GM19395 (cell line): ENCODE data around the gene COQ7.

Experiments
- ATAC-seq: cut with Tn5 transposase; IDR thresholded peaks from one replicate; pipeline ENCODE4 v1.9.1; 2021; ENCODE audit warnings: mild to moderate bottlenecking, moderate library complexity; ENCODE audit not compliant: unreplicated experiment

Gene COQ7

DNA sequence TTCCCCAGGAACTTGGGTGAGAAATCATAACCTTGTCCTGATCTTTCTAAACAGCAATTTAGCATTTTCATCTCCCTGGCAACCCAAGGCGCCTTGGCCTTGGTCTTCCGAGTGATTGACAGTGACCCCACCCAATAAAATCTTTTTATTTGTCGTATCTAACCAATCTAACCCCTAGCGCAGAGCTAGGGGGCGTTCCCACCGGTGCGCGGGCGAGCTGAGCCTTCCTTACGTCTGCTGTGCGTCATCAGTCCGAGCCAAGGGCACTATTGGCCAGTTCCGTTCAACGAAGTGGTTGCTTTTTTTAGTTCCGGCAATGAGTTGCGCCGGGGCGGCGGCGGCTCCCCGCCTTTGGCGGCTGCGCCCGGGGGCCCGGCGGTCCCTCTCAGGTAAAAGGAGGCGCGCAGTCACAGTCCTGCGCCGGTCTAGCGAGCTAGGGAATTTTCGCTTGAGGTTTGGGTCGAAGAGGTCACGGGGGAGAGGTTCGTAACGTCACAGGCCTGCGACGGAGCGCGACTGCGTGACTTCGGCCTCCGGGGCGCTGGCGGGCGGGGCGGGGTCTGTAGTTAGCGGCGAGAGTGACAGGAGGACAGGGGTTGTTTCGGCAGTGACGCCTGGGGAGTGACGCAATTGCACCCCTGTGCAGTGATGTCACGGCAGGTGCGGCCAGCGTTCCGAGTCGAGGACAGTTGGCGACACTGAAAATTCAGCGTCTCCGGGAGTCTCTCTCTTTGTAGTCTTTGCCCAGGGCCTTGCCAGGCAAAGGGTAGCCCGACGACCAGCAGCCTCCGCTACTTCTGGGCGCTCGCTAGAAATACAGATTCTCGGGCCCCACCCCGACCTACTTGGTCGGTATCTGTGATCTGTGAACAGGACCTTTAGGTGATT lies at the start of gene COQ7:
TSS of gene COQ7 (plus strand) at position 266 of the 888 bp plus-strand sequence. CDS start at position 317, 51 bp downstream.
- ATAC-seq = peak; percentile 90

DNA sequence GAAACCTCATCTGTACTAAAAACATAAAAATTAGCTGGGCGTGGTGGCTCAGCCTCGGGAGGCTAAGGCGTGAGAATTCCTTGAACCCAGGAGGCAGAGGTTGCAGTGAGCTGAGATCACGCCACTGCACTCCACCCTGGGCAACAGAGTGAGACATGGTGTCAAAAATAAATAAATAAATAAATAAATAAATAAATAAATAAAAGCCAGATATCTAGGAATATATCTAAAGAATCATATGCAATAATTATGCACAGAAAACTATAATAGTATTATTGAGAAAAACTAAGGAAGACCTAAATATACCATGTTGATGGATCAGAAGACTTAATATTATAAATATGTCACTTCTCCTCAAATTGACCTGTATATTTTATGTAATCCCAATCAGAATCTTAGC lies 46.7 kb upstream of the COQ7 start:
- ATAC-seq = no peak

DNA sequence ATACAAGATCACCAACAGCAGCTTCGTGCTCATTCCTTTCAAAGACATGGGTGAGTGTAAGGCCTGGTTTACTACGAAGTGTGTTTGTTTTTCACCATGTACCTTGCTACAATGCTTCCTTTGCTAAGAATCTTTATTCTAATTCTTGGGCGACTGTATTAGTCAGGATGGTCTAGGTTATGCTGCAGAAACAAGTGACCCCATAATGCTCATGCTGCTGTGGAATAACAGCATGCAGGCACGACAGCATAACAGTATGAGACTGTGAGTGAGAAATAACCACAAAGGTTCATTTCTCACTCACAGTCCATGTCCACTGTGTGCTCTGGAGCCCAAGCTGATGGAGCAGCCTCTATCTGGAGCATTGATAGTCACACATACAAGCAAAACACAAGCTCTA lies 45.7 kb upstream of the COQ7 start:
- no peak for ATAC-seq

DNA sequence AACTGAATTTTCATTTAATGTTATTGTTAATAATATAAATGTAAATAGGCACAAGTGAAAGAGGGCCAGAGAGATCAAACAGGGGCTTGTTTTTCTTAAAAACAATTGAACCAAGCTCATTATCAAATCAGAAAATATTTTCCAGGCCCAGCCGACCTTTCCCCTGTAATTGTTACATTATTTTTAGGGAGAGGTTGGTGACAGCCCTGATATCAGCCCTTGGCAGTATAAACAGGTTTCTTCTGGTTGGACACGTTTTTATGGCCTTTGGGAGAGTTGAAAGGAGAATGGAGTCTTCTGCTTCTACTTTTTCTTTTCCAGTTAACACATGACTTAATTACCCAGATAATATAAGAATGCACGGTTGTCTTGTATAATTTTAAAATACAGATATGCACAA lies 40.0 kb upstream of the COQ7 start:
- ATAC-seq = no peak

DNA sequence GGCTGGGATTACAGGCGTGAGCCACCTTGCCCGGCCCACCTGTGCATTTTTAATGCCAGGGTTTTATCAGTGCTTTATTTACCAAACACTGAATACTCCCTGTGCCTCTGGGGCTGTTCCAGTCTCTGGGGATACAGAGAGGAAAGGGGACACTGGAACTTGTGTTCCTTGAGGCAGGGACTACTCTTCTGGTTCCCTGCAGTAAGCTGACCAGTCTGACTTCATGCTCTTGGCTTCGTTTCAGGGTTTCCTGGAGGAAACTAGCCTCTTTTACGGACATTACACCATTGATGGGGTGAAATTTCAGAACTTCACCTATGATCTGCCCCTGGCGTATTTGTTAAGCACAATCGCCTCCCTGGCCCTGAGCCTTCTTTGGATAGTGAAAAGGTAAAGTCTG lies 37.4 kb upstream of the COQ7 start:
- ATAC-seq = no peak

DNA sequence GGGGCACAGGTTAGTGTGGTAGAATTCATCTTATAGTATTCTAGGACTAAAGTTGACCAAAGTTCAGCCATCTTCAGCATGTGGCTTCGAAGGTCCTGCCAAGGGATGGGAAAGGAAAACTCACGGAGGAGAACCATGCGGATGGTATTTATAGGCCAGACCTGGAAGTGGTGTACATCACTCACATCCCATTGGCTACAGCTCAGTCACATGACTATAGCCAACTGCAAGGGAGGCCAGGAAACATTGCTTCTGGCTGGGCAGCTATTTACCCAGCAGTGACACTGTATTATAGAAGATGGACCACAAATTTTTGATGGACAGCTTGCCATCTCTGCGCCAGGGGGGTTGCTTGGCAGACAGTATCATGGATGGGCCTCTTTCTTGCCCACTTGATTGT lies 35.7 kb upstream of the COQ7 start:
- ATAC-seq = no peak

DNA sequence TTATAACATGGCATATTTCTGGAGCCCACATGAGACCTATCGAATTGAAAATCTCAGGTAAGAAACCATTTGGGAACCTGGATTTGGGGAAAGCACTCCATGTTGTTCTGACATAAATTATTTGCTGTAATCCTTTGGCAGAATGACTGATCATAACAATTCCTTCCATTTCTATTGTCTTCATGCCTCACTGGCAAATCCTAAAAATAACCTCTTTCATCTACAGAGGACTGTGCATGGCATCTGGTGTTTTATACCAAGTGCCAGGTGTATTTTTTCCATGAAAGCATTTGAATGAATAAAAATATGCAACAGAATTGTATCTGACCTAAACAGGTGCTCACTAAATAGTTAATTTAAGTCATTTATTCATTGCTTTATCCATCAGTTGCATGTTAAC lies 33.7 kb upstream of the COQ7 start:
- no peak for ATAC-seq

DNA sequence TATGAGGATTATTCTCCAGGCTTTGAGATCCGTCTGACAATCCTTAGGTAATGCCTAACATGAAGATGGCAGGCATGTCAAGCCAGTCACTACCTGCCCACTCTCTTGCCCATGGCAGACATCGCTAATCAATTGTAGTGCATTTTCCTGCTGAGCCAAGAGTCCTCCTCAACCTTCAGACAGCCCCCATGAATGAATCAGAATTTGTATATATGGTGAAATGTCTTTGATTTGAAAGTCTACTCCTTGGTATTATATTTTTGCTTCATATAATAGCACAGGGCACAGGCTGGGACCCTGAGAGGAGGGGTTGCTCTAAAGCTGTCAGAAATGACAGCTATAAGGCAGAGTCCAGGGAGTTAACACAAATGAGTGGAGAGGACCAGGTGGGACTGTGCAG lies 27.0 kb upstream of the COQ7 start:
- ATAC-seq = no peak

DNA sequence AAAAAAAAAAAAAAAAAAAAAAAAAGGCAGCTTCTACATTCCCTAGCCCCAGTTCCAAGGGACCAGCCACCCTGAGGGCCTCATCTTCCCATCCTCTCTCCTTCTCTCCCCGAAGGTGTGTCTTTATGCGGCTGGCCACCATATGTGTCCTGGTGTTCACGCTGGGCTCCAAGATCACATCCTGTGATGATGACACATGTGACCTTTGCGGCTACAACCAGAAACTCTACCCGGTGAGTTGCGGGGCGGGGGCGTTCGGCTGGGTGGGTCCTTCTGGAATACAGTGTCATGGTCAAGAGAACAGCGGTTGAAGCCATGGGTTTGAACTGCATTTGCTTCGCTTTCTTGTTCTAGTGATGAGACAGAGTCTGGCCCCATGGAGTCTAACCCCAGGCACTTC lies 22.6 kb upstream of the COQ7 start:
- ATAC-seq = no peak

DNA sequence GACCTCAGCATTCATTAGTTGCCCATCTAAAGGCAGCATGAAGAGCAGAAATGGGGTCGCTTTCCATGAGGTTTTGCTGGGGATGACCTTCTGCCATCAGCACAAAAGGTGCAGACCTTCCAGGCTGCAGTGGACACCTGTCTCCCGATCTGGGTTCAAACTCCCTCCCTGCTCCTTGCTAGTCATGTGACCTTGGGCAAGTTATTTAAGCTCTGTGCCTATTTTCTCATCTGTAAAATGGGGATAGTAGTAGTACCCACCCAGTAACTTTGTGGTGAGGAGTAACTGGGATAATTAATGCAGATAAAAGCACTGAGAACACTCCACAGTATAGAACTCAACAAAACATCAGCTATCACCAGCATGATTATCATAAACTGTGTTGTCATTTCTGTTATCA lies 21.4 kb upstream of the COQ7 start:
- no peak for ATAC-seq

DNA sequence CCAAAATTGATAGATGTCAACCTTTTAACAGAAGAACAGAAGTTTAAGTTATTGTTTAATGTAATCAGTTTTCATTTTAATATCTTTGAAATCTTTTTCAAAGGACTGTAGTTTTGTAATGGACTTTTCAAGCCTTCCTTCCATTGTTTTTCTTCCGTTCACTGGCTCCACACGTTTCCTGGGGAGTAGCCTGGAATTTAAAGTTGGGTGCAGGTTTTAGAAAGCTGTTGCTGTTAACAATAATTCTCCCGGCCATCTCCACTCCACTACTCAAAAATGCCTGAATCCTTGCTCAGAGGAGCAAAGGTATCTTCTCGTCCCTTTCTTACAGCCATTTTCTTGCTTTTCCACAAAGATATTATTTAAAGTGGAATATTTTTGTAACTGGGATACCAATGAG lies 4.7 kb upstream of the COQ7 start:
- ATAC-seq = no peak

DNA sequence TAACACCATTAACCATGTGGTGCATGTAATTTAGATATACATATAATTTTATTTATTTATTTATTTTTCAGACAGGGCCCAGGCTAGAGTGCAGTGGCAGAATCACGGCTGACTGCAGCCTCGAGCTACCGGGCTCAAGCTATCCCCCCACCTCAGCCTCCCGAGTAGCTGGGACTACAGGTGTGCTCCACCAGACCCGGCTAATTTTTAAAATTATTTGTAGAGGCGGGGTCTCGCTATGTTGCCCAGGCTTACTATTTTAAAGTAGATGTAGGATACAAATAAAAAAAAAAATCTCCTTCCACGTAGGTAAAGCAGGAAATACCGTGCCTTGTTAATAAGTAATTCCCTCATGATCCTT lies 446 bp upstream of the COQ7 start:
- peak; percentile 1 for ATAC-seq

DNA sequence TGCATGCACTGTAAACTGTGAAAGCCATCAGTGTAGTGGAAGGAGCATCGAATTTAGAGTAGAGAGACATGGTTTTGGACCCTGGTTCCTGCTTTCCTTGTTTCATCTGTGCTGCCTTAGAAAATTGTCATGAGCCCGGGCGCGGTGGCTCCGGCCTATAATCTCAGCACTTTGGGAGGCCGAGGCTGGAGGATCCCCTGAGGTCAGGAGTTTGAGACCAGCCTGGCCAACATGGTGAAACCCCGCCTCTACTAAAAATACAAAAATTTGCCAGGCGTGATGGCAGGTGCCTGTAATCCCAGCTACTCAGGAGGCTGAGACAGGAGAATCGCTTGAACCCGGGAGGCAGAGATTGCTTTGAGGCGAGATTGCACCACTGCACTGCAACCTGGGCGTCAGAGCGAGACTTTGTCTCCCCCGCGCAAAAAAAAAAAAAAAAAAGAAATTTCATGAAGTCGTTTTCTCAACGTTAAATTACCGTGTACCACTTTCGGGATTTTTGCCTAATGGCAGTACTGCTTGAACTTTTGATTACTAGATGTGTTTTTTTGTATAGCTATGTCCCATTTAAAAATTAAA lies 912 bp downstream of the COQ7 start:
- no peak for ATAC-seq

DNA sequence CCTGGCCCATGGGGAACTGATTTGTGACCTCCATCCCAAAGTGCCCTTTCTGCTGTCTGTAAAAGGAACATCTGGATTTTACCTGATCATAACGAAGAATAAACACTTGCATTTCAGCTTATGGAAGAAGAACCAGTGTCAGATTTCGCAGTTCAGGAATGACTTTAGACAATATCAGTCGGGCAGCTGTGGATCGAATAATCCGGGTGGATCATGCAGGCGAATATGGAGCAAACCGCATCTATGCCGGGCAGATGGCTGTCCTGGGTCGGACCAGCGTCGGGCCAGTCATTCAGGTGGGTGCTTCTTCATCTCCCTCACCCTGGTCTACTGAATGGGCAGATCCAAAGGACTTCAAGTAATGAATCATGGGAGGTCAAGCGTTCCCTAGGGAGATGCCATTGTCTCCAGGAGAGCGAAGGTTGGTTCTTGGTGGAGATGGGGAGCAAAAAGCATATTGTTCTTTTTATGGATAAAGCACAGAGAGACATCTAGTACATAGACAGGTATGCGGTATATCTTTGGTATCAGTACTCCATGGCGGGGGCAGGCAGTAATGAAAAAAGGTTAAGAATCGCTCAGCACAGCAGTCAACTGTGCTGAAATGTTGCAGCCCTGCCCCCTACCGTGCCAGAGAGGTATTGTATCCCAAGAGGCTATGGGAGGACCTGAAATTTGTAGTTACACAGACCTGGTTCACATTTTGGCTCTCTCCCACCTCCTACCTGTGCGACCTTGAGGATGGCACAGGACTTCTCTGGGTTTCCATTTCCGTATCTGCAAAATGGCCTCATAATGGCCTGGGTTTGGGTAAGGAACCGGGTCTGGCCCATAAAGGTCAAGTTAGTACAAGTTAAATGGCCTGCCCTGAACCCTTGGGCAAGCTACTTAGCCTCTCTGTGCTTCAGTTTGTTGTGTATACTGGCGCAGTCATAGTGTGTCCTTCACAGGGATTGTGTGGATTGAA lies 4.7 kb downstream of the COQ7 start:
- no peak for ATAC-seq

DNA sequence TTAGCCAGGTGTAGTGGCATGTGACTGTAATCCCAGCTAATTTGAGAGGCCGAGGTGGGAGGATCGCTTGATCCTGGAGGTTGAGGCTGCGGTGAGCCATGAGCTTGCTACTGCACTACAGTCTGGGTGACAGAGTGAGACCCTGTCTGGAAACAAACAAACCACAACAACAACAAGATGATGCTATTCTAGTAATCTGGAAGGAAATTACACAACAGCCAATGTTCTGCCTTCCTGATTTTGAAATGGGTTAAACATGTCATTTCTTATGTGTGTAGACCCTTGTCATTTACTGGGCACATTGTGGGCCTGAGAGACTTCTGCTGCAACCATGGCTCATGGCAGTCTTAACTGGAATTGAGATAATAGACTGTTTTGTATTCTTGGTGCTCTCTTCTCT lies 5.9 kb downstream of the COQ7 start:
- ATAC-seq = no peak

DNA sequence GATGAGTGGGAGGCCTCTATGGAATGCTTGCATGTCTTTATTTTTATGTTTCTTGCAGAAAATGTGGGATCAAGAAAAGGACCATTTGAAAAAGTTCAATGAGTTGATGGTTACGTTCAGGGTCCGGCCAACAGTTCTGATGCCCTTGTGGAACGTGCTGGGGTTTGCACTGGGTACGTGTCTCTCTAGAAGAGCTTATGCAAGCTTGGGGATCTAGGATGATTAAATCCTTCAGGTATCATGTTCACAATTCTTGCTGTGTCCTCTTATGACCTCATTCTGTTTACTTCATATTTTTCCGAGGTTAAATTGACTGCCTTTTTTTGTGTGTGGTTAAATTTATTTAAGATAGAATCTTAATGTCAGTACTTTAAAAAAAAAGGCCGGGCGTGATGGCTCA lies 6.4 kb downstream of the COQ7 start:
- ATAC-seq = no peak

DNA sequence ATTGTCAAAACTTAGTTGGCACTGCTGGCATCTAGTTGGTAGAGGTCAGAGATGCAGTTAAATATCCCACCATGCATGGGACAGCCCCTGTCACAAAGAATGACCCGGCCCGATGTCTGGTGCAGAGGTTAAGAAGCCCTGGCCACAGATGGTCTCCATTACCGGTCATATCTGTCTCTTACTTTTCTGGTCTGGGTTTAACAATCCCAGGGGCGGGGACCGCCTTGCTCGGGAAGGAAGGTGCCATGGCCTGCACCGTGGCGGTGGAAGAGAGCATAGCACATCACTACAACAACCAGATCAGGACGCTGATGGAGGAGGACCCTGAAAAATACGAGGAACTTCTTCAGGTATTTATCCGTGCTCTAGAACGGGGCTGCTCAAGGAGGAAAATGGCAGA lies 8.1 kb downstream of the COQ7 start:
- ATAC-seq = no peak

DNA sequence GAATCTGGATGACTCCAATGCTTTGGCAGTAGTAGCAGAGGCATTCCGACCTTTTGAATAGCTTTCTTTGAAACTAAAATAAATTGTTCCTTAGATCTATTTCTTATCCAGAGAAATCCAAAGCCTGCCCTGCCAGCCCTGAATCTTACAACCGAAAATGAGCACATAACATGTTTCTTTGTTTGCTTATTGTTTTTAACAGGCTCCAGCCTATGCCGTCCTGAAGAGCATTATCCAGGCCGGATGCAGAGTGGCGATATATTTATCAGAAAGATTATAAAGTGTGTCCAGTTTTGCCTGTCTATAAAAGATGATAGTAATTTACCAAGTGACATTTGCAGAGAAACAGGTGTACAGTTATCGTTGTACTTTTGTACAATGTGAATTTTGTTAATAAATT lies 10.5 kb downstream of the COQ7 start:
- ATAC-seq = no peak

DNA sequence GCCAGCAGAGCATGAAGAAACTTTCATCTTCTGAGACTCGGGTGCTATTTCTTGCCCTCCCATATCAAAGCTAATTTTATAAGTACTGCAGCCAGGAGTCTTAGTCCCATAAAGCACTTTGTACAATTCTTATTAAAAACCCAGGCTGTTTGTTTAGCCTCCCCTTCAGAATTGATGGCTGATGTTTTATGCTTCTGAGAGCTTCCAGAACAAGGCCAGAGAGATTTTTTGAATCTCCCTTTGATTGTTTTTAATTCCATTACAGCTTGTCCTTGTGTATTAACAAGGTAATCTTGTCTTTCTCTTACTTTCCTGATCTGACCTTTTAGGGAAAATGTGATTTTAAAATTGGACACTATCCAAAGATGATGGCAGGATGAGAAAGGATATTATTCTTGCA lies 16.3 kb downstream of the COQ7 start:
- ATAC-seq = no peak

DNA sequence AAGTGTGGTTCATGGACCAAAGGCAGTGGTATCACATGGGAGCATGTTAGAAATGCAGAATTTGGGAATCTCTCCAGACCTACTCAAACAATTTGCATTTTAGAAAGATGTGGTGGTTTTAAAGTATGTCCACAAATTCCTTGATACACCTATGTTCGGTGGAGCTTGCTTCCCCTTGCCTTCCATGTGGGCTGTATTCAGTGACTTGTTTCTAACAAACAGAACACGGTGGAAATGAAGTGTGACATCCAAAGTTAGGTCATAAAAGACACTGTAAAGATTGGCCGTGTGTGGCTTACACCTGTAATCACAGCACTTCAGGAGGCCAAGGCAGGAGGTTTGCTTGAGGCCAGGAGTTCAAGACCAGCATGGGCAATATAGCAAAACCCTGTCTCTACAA lies 16.7 kb downstream of the COQ7 start:
- ATAC-seq = no peak

DNA sequence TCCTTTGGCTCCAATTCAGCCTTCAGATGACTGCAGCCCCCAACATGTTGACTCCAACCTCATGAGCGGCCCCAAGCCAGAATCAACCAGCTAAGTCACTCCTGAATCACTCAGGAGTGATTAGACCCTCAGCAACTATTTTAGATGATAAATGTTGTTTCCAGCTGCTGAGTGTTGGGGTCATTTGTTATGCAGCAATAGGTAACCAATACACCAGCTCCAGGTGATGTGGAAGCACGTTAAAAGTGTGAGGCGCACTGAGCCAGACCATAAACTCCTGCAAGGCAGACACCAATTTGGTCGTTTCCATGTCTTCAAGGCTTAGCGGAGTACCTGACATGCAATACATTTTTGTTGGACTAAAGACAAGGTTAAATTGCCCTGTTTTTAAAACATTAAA lies 17.5 kb downstream of the COQ7 start:
- no peak for ATAC-seq
